Fibroblast of lung (primary cell): ENCODE results near the gene RABAC1. TPM values are rescaled to one million over a fixed set of nuclear protein-coding genes. Genes with fewer than 3 reads are reported as not detected.
A peak's percentile ranks its signal among the peaks of the same experiment; 100 is the strongest.

Experiments used
- DNase-seq, 2 donors: peaks; one replicate each; pipeline versions ENCODE4 v3.0.0 to v3.0.0-alpha.2; 2010; ENCODE audit warnings: low read depth in 2 of 2
- H2AFZ ChIP-seq: 2 replicates; pipeline ENCODE4 v1.5.1; 2012; ENCODE audit warnings: low read length, control low read depth, inconsistent platforms
- H3K27ac ChIP-seq: 2 replicates; pipeline ENCODE4 v1.5.1; 2011; ENCODE audit warnings: low read length, control low read depth; ENCODE audit not compliant: insufficient read depth
- H3K27me3 ChIP-seq: 2 replicates; pipeline ENCODE4 v1.5.1; 2011; ENCODE audit warnings: mild to moderate bottlenecking, low read length; ENCODE audit not compliant: control insufficient read depth, insufficient read depth
- H3K36me3 ChIP-seq: 2 replicates; pipeline ENCODE4 v1.5.1; 2011; ENCODE audit warnings: low read length; ENCODE audit not compliant: control insufficient read depth, insufficient read depth
- H3K4me1 ChIP-seq: 2 replicates; pipeline ENCODE4 v1.5.1; 2011; ENCODE audit warnings: low read length; ENCODE audit not compliant: control insufficient read depth, insufficient read depth; ENCODE audit errors: extremely low read depth
- H3K4me2 ChIP-seq: 2 replicates; pipeline ENCODE4 v1.5.1; 2011; ENCODE audit warnings: low read length, control low read depth; ENCODE audit not compliant: insufficient read depth; ENCODE audit errors: extremely low read depth
- H3K4me3 ChIP-seq, 4 experiments: fragments of 200-600 bp in 1 of 4; sonication (generic) in 1 of 4; replicated peaks in 1 of 4; 2 replicates each; pipeline ENCODE4 v1.5.1; 2011 to 2016; ENCODE audit warnings: low read length in 4 of 4, low read depth in 3 of 4, mild to moderate bottlenecking in 3 of 4, control low read depth in 2 of 4, inconsistent platforms in 1 of 4, mixed read lengths in 1 of 4; ENCODE audit not compliant: insufficient read depth in 1 of 4; ENCODE audit errors: control extremely low read depth in 1 of 4
- H3K79me2 ChIP-seq: 2 replicates; pipeline ENCODE4 v1.5.1; 2012; ENCODE audit warnings: mild to moderate bottlenecking, low read length, inconsistent platforms; ENCODE audit not compliant: control insufficient read depth, insufficient read depth
- H3K9ac ChIP-seq: 2 replicates; pipeline ENCODE4 v1.5.1; 2011; ENCODE audit warnings: mild to moderate bottlenecking, low read length, control low read depth; ENCODE audit not compliant: insufficient read depth
- H3K9me3 ChIP-seq: 2 replicates; pipeline ENCODE4 v1.5.1; 2012; ENCODE audit warnings: low read depth, low read length; ENCODE audit not compliant: control insufficient read depth, insufficient read depth
- H4K20me1 ChIP-seq: 2 replicates; pipeline ENCODE4 v1.5.1; 2011; ENCODE audit warnings: low read length; ENCODE audit not compliant: control insufficient read depth, insufficient read depth; ENCODE audit errors: extremely low read depth
- EZH2 ChIP-seq: IDR thresholded peaks from 2 replicates; pipeline ENCODE4 v1.5.1; 2012; ENCODE audit warnings: low read length, control low read depth, mild to moderate bottlenecking; ENCODE audit errors: missing control alignments
- polyA plus RNA-seq, 2 donors: library from polyadenylated mRNA; depleted of rRNA in 1 of 2; stranded (reverse) in 1 of 2; unstranded in 1 of 2; fragments of >200 nt; gene quantifications; 2 replicates each; pipeline ENCODE4 v1.2.1, GENCODE V29; 2011 to 2012; ENCODE audit warnings: missing spikeins in 1 of 2
- total RNA-seq: library from RNA; depleted of rRNA; stranded (reverse); fragments of >200 nt; gene quantifications from 2 replicates; pipeline ENCODE4 v1.2.1, GENCODE V29; 2014
- TF ChIP-seq, protein P1 (sequence below), 2 donors: IDR thresholded peaks in 1 of 2; conservative IDR thresholded peaks in 1 of 2; 1 replicate in 1 of 2; 2 replicates in 1 of 2; pipeline ENCODE4 v1.5.1; 2011 to 2012; ENCODE audit warnings: low read length in 2 of 2, control low read depth in 1 of 2, inconsistent platforms in 1 of 2, low read depth in 1 of 2, mild to moderate bottlenecking in 1 of 2

The RABAC1 gene
- total and polyA plus RNA-seq, 2 donors (not counting 1 experiment from before 2014, with no cell fraction given), result 163 to 193 TPM

DNA sequence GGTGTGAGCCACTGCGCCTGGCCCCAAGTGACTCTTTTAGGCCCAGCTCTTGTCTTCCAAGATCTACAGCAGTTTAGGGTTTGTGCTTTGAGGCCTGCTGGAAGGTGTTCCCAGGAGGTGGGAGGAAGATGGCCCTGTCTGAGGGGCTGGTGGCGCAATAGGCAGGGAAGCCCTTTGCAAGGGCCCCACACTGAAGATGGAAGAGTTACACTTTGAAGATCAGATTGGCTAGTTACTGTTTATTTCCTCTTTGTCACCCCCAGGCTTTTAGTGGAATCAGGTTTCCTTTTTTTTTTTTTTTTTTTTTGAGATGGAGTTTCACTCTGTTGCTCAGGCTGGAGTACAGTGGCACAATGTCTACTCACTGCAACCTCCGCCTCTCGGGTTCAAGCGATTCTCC lies 1.9 kb upstream of the RABAC1 start:
- H2AFZ ChIP-seq, result no peak overlapping the region
- H3K27me3 ChIP-seq, result peaks cover 1% of the 10 kb centered on the region
- H3K4me3 ChIP-seq, result no peak overlapping the region
- peaks cover 4% of the 10 kb centered on the region for H3K4me1 ChIP-seq
- H3K27ac ChIP-seq, result no peak overlapping the region
- peaks cover 8% of the 10 kb centered on the region for H3K36me3 ChIP-seq
- H3K4me2 ChIP-seq, result no peak overlapping the region
- TF ChIP-seq, protein P1, sequence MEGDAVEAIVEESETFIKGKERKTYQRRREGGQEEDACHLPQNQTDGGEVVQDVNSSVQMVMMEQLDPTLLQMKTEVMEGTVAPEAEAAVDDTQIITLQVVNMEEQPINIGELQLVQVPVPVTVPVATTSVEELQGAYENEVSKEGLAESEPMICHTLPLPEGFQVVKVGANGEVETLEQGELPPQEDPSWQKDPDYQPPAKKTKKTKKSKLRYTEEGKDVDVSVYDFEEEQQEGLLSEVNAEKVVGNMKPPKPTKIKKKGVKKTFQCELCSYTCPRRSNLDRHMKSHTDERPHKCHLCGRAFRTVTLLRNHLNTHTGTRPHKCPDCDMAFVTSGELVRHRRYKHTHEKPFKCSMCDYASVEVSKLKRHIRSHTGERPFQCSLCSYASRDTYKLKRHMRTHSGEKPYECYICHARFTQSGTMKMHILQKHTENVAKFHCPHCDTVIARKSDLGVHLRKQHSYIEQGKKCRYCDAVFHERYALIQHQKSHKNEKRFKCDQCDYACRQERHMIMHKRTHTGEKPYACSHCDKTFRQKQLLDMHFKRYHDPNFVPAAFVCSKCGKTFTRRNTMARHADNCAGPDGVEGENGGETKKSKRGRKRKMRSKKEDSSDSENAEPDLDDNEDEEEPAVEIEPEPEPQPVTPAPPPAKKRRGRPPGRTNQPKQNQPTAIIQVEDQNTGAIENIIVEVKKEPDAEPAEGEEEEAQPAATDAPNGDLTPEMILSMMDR (conservative IDR thresholded peaks at IDR 0.05 in 1 of 2, IDR thresholded peaks at IDR 0.05 in 1 of 2; ENCODE audit: low read depth in 1 of 2, low read length in 2 of 2), result no peak
- no peaks in the 10 kb centered on the region for H4K20me1 ChIP-seq
- H3K9ac ChIP-seq, result no peak overlapping the region
- H3K79me2 ChIP-seq, result peaks cover 2% of the 10 kb centered on the region
- DNase-seq, result no peak
- no peaks in the 10 kb centered on the region for H3K9me3 ChIP-seq

DNA sequence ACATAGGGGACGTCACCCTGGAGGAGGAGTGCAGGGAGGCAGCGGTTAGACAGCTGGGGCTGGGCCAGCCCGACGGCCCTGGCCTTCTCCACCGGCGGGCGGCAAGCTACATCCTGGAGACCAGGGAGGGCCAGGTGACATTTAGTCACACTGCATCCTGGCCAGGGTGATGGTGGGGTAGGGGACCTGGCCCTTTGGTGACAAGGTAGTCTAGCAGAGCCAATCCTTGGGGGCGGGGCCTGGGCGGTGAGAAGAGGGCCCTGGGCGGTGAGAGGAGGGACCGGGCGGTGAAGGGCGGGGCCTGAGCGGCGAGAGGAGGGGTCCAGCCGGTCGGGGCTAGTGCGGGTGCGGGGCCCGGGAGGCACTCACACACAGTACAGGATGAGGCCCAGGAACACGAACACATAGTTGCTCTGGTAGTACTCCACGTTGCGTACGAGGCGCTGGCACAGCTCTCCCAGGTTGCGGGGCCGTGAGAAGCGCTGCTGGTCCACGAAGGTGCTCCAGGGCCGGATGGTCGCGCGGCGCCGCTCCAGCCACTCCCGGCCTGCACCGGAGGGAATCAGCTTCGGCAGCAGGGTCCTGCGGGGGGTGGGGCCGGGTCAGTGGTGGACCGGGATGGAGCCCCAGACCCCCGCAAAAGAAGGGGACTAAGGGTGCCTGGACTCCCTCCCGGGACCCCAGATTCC lies 610 bp downstream of the RABAC1 start:
- peak overlapping the region; percentile 96 for H3K4me2 ChIP-seq
- DNase-seq, result peak; percentile 56 to 76
- no peak overlapping the region for H2AFZ ChIP-seq
- peaks cover 2% of the 10 kb centered on the region for H3K79me2 ChIP-seq
- H3K9me3 ChIP-seq, result no peaks in the 10 kb centered on the region
- H3K4me3 ChIP-seq, result peak overlapping the region; percentile 77 to 99 (median 82)
- H4K20me1 ChIP-seq, result no peaks in the 10 kb centered on the region
- H3K27me3 ChIP-seq, result no peaks in the 10 kb centered on the region
- peaks cover 4% of the 10 kb centered on the region for H3K4me1 ChIP-seq
- peak overlapping the region; percentile 97 for H3K9ac ChIP-seq
- peak overlapping the region; percentile 89 for H3K27ac ChIP-seq
- peaks cover 8% of the 10 kb centered on the region for H3K36me3 ChIP-seq
- TF ChIP-seq, protein P1 (conservative IDR thresholded peaks at IDR 0.05 in 1 of 2, IDR thresholded peaks at IDR 0.05 in 1 of 2; ENCODE audit: low read depth in 1 of 2, low read length in 2 of 2), result no peak
- no peak for TF ChIP-seq EZH2

DNA sequence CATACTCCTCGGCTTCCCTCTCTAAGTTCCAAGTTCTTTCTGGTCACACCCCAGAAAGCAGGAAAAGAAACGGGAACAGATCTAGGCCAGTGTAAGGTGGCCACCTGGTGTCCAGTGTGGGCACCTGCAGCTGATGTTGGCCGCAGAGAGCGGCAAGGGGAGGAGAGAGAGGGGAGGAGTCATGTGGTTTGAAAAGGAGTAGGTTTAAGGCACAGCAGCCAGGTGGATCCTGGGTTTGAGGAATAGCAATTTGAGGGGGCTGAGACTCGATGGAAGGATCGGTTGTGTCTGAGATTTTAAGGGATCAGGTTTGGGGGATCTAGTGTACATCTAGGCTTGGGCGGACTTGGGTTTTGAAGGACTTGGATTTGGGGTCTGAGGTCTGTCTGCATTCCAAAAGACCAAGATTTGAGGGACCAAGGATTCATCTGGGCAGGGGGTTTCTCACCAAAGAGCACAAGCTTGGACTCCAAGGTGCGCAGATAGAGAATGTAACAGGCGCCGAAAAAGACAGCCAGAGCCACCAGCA lies 1.2 kb downstream of the RABAC1 start:
- Histone ChIP-seq H3K36me3 (peaks cover 8% of the 10 kb centered on the region), H3K4me1 (peaks cover 4% of the 10 kb centered on the region), H3K27me3 (no peaks in the 10 kb centered on the region), H3K4me2 (peak overlapping the region; percentile 96), H2AFZ (no peak overlapping the region), H3K9ac (peak overlapping the region; percentile 97), H3K9me3 (no peaks in the 10 kb centered on the region), H4K20me1 (no peaks in the 10 kb centered on the region), H3K79me2 (peaks cover 2% of the 10 kb centered on the region), H3K4me3 (peak overlapping the region; percentile 77 to 99 (median 82)), H3K27ac (peak overlapping the region; percentile 89)
- peak; percentile 78 to 81 for DNase-seq
- TF ChIP-seq, protein P1 (conservative IDR thresholded peaks at IDR 0.05 in 1 of 2, IDR thresholded peaks at IDR 0.05 in 1 of 2; ENCODE audit: low read depth in 1 of 2, low read length in 2 of 2), result peak; percentile 64 to 82
- TF ChIP-seq EZH2, result no peak
